Occipital lobe (tissue), 3 donors: Measurements from ENCODE around the gene NF2. TPM values are rescaled to one million over a fixed set of nuclear protein-coding genes. Genes with fewer than 3 reads are reported as not detected.

Experiments used
- DNase-seq: peaks from one replicate; lab custom pipeline; 2025; lab: John Stamatoyannopoulos, UW
- small RNA-seq: library from RNA; depleted of rRNA; stranded (forward); fragments of <200 nt; gene quantifications from one replicate; pipeline ENCODE3, GENCODE V24; 2014
- total RNA-seq: library from RNA; depleted of rRNA; stranded (reverse); fragments of >200 nt; gene quantifications from one replicate; pipeline ENCODE4 v1.2.3, GENCODE V29; 2014

Gene NF2
- total RNA-seq, 1 donor from 2014 or later = 41.6 TPM

- no peak for DNase-seq
Measured at GRCh38 chr22:29740216-29740615, 136.8 kb downstream of the NF2 start.

- DNase-seq = no peak
Measured at GRCh38 chr22:29741926-29742325, 138.5 kb downstream of the NF2 start.

- no peak for DNase-seq
Measured at GRCh38 chr22:29742326-29742725, 138.9 kb downstream of the NF2 start.

- no peak for DNase-seq
Measured at GRCh38 chr22:29744902-29745301, 141.5 kb downstream of the NF2 start.

GRCh38 chr22:29747832-29748231, 144.4 kb downstream of the NF2 start:
- no peak for DNase-seq

Small RNAs within 50 kb of the gene (small RNA-seq; reads per million reads assigned to genes)
- gene AC004882.2 = not detected

Other genes starting within 250 kb of the NF2 start
- gene AP1B1, start 215.1 kb upstream of the NF2 start, total RNA-seq = 37.1 TPM
- not detected for gene RFPL1, start 165.1 kb upstream of the NF2 start, total RNA-seq
- 0.47 TPM for gene NEFH, start 123.4 kb upstream of the NF2 start, total RNA-seq
- gene THOC5, start 49.9 kb upstream of the NF2 start, total RNA-seq = 33.5 TPM
- gene NIPSNAP1, start 22.5 kb upstream of the NF2 start, total RNA-seq = 65.4 TPM
- 1.1 TPM for gene CABP7, start 116.4 kb downstream of the NF2 start, total RNA-seq
- gene ZMAT5, start 163.4 kb downstream of the NF2 start, total RNA-seq = 10.3 TPM
- 35.7 TPM for gene UQCR10, start 163.7 kb downstream of the NF2 start, total RNA-seq
- 12.9 TPM for gene ASCC2, start 234.6 kb downstream of the NF2 start, total RNA-seq